Loucy (cell line): Measurements from ENCODE around the gene FAM83D.

Experiments used
- EZH2phosphoT487 ChIP-seq: fragments of 200-600 bp; IDR thresholded peaks from 2 replicates; pipeline ENCODE4 v1.6.1; 2018; ENCODE audit warnings: antibody characterized with exemption, mild to moderate bottlenecking, moderate library complexity, borderline replicate concordance
- TF ChIP-seq, protein P1 (sequence below): fragments of 200-600 bp; sonication (generic); conservative IDR thresholded peaks from 2 replicates; pipeline ENCODE4 v1.5.1; 2014; ENCODE audit warnings: mild to moderate bottlenecking, antibody characterized with exemption, low read length

DNA sequence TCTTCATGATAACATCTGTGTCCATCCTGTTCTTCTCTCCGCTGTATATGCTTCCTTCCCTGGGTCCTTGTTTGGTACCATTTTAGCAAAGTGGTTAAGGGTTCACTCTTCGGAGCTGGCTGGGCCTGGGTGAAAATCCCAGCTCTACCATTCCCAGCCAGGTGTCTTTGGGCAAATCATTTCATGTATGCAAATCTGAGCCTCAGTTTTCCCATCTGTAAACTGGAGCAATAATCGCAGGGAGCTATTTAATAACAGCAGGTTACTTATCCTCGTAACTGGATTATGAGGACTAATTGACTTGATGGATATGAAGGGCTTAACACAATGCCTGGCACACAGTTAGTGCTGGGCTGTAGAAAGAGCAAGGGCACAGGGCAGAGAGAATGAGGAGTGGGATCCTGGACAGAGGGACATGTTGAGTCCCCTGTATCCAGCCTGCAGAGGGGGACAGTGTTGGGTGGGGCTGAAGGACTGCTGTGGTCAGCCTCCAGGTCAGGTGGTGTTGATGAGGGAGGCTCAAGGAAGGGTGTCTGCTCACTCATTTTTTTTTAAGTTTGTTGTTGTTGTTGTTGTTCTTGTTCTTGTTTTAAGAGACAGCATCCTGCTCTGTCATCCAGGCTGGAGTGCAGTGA lies 44.3 kb upstream of the FAM83D start:
- TF ChIP-seq, protein P1, sequence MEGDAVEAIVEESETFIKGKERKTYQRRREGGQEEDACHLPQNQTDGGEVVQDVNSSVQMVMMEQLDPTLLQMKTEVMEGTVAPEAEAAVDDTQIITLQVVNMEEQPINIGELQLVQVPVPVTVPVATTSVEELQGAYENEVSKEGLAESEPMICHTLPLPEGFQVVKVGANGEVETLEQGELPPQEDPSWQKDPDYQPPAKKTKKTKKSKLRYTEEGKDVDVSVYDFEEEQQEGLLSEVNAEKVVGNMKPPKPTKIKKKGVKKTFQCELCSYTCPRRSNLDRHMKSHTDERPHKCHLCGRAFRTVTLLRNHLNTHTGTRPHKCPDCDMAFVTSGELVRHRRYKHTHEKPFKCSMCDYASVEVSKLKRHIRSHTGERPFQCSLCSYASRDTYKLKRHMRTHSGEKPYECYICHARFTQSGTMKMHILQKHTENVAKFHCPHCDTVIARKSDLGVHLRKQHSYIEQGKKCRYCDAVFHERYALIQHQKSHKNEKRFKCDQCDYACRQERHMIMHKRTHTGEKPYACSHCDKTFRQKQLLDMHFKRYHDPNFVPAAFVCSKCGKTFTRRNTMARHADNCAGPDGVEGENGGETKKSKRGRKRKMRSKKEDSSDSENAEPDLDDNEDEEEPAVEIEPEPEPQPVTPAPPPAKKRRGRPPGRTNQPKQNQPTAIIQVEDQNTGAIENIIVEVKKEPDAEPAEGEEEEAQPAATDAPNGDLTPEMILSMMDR: no peak
- TF ChIP-seq EZH2phosphoT487: no peak
